IMR-90 (cell line): ENCODE data around the gene RNF38.

Experiments
- CHD1 ChIP-seq: IDR thresholded peaks from 2 replicates; pipeline ENCODE4 v1.6.1; 2012; ENCODE audit warnings: low read depth, low read length, improper control_type of control experiment
- MAZ ChIP-seq: IDR thresholded peaks from 2 replicates; pipeline ENCODE4 v1.6.1; 2012; ENCODE audit warnings: low read depth, mild to moderate bottlenecking, low read length, improper control_type of control experiment, moderate library complexity, borderline replicate concordance
- MXI1 ChIP-seq: IDR thresholded peaks from 2 replicates; pipeline ENCODE4 v1.6.1; 2012; ENCODE audit warnings: low read depth, mild to moderate bottlenecking, low read length, moderate library complexity, borderline replicate concordance
- POLR2A ChIP-seq: IDR thresholded peaks from 2 replicates; pipeline ENCODE4 v1.6.1; 2012; ENCODE audit warnings: mild to moderate bottlenecking, low read depth, low read length
- RAD21 ChIP-seq: IDR thresholded peaks from 2 replicates; pipeline ENCODE4 v1.6.1; 2012; ENCODE audit warnings: low read length, improper control_type of control experiment
- SMC3 ChIP-seq: fragments of 150-350 bp; IDR thresholded peaks from 2 replicates; pipeline ENCODE4 v1.6.1; 2016; ENCODE audit warnings: low read depth, mild to moderate bottlenecking, antibody characterized with exemption, low read length, moderate library complexity
- TF ChIP-seq, protein P1 (sequence below): conservative IDR thresholded peaks from 2 replicates; pipeline ENCODE4 v1.5.1; 2012; ENCODE audit warnings: mild to moderate bottlenecking, low read depth, low read length, improper control_type of control experiment
- TF ChIP-seq, protein P2 (sequence below): fragments of 150-350 bp; IDR thresholded peaks from 2 replicates; pipeline ENCODE4 v1.6.1; 2017; ENCODE audit warnings: mild to moderate bottlenecking, antibody characterized with exemption, low read length, low read depth

DNA sequence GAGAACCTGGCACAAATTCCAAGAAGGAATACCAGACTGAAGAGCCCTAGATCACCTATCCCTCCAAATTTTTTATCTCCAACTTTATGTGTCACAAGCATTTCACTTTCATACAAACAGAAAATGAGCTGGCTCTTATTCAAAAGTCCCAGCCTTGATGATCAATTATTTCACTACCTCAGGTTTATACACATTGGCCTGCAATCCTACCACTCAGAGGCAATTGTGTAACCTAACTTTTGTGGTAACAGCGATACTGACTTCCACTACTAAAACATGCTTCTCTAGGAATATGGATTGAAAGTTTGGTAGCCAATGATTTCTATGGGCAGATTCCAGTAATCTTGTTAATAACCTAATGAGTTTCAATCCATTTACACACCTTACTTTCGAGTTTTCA lies 10.5 kb downstream of the RNF38 start:
- TF ChIP-seq, protein P1, sequence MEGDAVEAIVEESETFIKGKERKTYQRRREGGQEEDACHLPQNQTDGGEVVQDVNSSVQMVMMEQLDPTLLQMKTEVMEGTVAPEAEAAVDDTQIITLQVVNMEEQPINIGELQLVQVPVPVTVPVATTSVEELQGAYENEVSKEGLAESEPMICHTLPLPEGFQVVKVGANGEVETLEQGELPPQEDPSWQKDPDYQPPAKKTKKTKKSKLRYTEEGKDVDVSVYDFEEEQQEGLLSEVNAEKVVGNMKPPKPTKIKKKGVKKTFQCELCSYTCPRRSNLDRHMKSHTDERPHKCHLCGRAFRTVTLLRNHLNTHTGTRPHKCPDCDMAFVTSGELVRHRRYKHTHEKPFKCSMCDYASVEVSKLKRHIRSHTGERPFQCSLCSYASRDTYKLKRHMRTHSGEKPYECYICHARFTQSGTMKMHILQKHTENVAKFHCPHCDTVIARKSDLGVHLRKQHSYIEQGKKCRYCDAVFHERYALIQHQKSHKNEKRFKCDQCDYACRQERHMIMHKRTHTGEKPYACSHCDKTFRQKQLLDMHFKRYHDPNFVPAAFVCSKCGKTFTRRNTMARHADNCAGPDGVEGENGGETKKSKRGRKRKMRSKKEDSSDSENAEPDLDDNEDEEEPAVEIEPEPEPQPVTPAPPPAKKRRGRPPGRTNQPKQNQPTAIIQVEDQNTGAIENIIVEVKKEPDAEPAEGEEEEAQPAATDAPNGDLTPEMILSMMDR, result no peak
- no peak for TF ChIP-seq POLR2A
- TF ChIP-seq MXI1, result no peak
- TF ChIP-seq SMC3, result no peak
- no peak for TF ChIP-seq RAD21
- no peak for TF ChIP-seq MAZ
- TF ChIP-seq, protein P2, sequence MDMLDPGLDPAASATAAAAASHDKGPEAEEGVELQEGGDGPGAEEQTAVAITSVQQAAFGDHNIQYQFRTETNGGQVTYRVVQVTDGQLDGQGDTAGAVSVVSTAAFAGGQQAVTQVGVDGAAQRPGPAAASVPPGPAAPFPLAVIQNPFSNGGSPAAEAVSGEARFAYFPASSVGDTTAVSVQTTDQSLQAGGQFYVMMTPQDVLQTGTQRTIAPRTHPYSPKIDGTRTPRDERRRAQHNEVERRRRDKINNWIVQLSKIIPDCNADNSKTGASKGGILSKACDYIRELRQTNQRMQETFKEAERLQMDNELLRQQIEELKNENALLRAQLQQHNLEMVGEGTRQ, result no peak
- TF ChIP-seq CHD1, result no peak
